ENCODE data around the gene PDGFB. TPM values are rescaled to one million over a fixed set of nuclear protein-coding genes. Genes with fewer than 3 reads are reported as not detected.

Gene PDGFB
- total RNA-seq, 2 donors from 2014 or later = 1.9 to 5.6 TPM

GRCh38 chr22:39214383-39215069 lies 30.3 kb downstream of the PDGFB start:
- Histone ChIP-seq H3K4me3 (no peak overlapping the region), H3K4me1 (no peaks in the 10 kb centered on the region), H3K27ac (no peak overlapping the region), H3K9ac (ENCODE audit: low read depth in 2 of 2, low read length in 2 of 2) (no peak overlapping the region), H3K9me3 (no peaks in the 10 kb centered on the region), H3K36me3 (no peaks in the 10 kb centered on the region), H3K27me3 (no peaks in the 10 kb centered on the region)
- no peak for TF ChIP-seq CTCF (IDR thresholded peaks at IDR 0.05)
- intact Hi-C loops (cut with DNase I) = no loop called here
- DNase-seq = no peak

GRCh38 chr22:39214006-39214382 lies 30.8 kb downstream of the PDGFB start:
- H3K9ac ChIP-seq (ENCODE audit: low read depth in 2 of 2, low read length in 2 of 2) = no peak overlapping the region

GRCh38 chr22:39212721-39213376 lies 31.9 kb downstream of the PDGFB start:
- no peak overlapping the region for H3K27ac ChIP-seq
- H3K4me1 ChIP-seq = no peaks in the 10 kb centered on the region
- no peak overlapping the region for H3K4me3 ChIP-seq
- no peaks in the 10 kb centered on the region for H3K27me3 ChIP-seq
- TF ChIP-seq CTCF (IDR thresholded peaks at IDR 0.05) = no peak
- H3K9ac ChIP-seq (ENCODE audit: low read depth in 2 of 2, low read length in 2 of 2) = no peak overlapping the region
- intact Hi-C loops (cut with DNase I) = no loop called here
- H3K9me3 ChIP-seq = no peaks in the 10 kb centered on the region
- no peak for DNase-seq
- no peaks in the 10 kb centered on the region for H3K36me3 ChIP-seq

More at GRCh38 chr22:39214006-39214382, 30.8 kb downstream of the PDGFB start:
- TF ChIP-seq CTCF (IDR thresholded peaks at IDR 0.05) = no peak
- H3K9me3 ChIP-seq = no peaks in the 10 kb centered on the region
- intact Hi-C loops (cut with DNase I) = no loop called here
- no peaks in the 10 kb centered on the region for H3K4me1 ChIP-seq
- no peak overlapping the region for H3K4me3 ChIP-seq
- DNase-seq = no peak
- no peaks in the 10 kb centered on the region for H3K27me3 ChIP-seq
- H3K27ac ChIP-seq = no peak overlapping the region
- no peaks in the 10 kb centered on the region for H3K36me3 ChIP-seq

- Histone ChIP-seq H3K9ac (ENCODE audit: low read depth in 2 of 2, low read length in 2 of 2) (no peak overlapping the region), H3K4me1 (no peaks in the 10 kb centered on the region), H3K4me3 (no peak overlapping the region), H3K36me3 (no peaks in the 10 kb centered on the region), H3K27me3 (no peaks in the 10 kb centered on the region), H3K9me3 (no peaks in the 10 kb centered on the region), H3K27ac (no peak overlapping the region)
- TF ChIP-seq CTCF (IDR thresholded peaks at IDR 0.05) = no peak
- intact Hi-C loops (cut with DNase I) = no loop called here
- DNase-seq = no peak
These were observed 35.0 kb downstream of the PDGFB start for GRCh38 chr22:39209756-39210155.

GRCh38 chr22:39208013-39208680 lies 36.6 kb downstream of the PDGFB start:
- no peak for TF ChIP-seq CTCF (IDR thresholded peaks at IDR 0.05)
- H3K27me3 ChIP-seq = no peaks in the 10 kb centered on the region
- no peak for DNase-seq
- no peak overlapping the region for H3K9ac ChIP-seq (ENCODE audit: low read depth in 2 of 2, low read length in 2 of 2)
- intact Hi-C loops (cut with DNase I) = no loop called here
- no peak overlapping the region for H3K27ac ChIP-seq
- no peak overlapping the region for H3K4me3 ChIP-seq
- H3K36me3 ChIP-seq = no peaks in the 10 kb centered on the region
- no peaks in the 10 kb centered on the region for H3K9me3 ChIP-seq
- H3K4me1 ChIP-seq = no peaks in the 10 kb centered on the region
